ENCODE results near the gene ZNF821. TPM values are rescaled to one million over a fixed set of nuclear protein-coding genes. Genes with fewer than 3 reads are reported as not detected.

Gene ZNF821
- total RNA-seq, 1 donor from 2014 or later = 10.3 TPM

DNA sequence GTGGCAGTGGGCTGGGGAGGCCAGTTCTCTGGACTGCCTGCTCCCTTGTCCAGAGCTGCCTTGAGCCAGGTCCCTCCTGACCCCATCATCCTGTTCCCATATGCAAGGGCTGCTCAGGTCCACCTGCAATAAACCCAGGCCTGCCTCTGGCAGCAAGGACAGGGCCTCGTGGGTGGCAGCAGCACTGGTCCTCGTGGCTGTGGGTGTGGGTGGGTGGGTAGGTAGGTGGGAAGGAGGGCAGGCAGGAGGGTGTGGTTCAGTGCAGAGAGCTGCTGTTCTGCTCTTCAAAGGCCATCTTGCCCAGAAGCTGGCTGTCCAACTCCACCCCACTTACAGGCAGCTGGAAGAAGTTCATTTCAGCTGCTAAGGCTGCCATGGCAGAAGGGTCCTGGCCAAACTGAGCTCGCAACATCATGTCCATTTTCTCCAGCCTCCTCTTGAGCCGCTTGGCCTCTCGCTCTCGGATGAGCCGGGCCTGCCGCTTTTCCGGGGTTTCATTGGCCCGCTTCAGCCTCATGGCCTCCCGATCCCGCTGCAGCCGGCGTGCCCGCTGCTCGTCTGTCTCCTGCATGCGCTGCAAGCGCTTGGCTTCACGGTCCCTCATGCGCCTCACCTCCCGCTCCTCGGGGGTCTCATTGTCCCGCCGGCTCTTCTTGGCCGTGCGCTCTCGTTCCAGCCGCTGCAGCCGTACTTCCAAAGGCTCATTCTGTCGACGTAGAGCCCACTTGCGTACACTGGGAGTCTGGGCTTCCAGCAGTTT, 24.0 kb downstream of the ZNF821 start:
- H3K9me3 Mint-ChIP-seq = no peaks in the 10 kb centered on the region
- Histone ChIP-seq H3K9ac (no peak overlapping the region), H3K27ac (no peak overlapping the region), H4K20me1 (ENCODE audit: low read depth) (peaks cover 20% of the 10 kb centered on the region), H3K9me3 (ENCODE audit: low read depth) (no peaks in the 10 kb centered on the region), H3K4me3 (no peak overlapping the region), H3K4me2 (no peak overlapping the region), H3K36me3 (no peaks in the 10 kb centered on the region), H3K27me3 (no peaks in the 10 kb centered on the region), H3K4me1 (no peaks in the 10 kb centered on the region), H3F3A (ENCODE audit: low read depth) (peaks cover 5% of the 10 kb centered on the region), H2AFZ (replicated peaks) (no peak overlapping the region), H3K79me2 (ENCODE audit: low read depth) (peaks cover 6% of the 10 kb centered on the region)
- H3K27me3 Mint-ChIP-seq (ENCODE audit: insufficient read depth, low read depth) = peaks cover 7% of the 10 kb centered on the region
- peaks cover 25% of the 10 kb centered on the region for H3K36me3 Mint-ChIP-seq
- H3K4me1 Mint-ChIP-seq = no peaks in the 10 kb centered on the region
- H3K27ac Mint-ChIP-seq = no peak overlapping the region
- TF ChIP-seq EZH2phosphoT487 (IDR thresholded peaks at IDR 0.05) = no peak
- TF ChIP-seq EZH2 (IDR thresholded peaks at IDR 0.05) = no peak
- DNase-seq (ENCODE audit: low spot score) = no peak
- no peak overlapping the region for H3K4me3 Mint-ChIP-seq

DNA sequence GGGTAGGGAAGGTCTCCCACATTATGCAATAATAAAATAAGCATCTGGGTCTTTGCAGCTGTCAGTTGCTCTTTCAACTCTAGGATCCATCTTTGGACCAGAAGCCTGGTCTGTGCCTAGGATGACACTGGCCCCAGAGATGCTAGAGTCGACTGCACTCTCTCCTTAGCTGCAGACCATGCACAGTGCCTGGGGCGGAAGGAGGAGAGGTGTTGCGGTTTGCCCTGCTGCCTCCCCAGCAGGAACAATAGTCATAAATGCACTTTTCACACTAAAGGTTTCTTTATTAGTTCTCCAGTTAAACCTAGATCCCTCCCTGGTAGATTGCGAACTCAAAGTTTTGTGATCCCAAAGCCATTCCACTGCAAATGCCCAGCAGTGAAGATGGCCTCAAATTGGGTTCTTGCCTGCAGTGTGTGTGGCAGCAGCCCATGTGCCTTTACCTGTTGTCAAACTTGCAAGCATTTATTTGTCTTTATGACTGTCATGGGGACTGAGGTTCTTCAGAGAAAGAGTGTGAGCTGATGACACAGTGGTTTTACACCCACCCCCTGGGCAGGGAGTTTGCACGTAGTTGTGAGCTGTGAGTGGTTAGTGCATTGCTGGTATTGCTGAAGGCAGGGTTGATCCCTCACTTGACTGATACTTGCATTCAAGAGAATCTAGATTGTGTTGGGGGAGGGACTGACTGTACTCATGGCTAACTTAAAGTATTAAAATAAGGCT, 27.9 kb downstream of the ZNF821 start:
- Histone ChIP-seq H3K27me3 (no peaks in the 10 kb centered on the region), H3K36me3 (no peaks in the 10 kb centered on the region), H3K4me1 (no peaks in the 10 kb centered on the region), H2AFZ (replicated peaks) (no peak overlapping the region), H3K79me2 (ENCODE audit: low read depth) (peaks cover 11% of the 10 kb centered on the region), H3K4me3 (no peak overlapping the region), H3K9me3 (ENCODE audit: low read depth) (no peaks in the 10 kb centered on the region), H4K20me1 (ENCODE audit: low read depth) (peaks cover 34% of the 10 kb centered on the region), H3K4me2 (no peak overlapping the region), H3K9ac (no peak overlapping the region), H3K27ac (no peak overlapping the region), H3F3A (ENCODE audit: low read depth) (peaks cover 5% of the 10 kb centered on the region)
- no peaks in the 10 kb centered on the region for H3K4me1 Mint-ChIP-seq
- TF ChIP-seq EZH2phosphoT487 (IDR thresholded peaks at IDR 0.05) (no peak), EZH2 (IDR thresholded peaks at IDR 0.05) (no peak)
- H3K27me3 Mint-ChIP-seq (ENCODE audit: insufficient read depth, low read depth) = peaks cover 11% of the 10 kb centered on the region
- no peak overlapping the region for H3K27ac Mint-ChIP-seq
- no peak overlapping the region for H3K4me3 Mint-ChIP-seq
- no peaks in the 10 kb centered on the region for H3K9me3 Mint-ChIP-seq
- peaks cover 20% of the 10 kb centered on the region for H3K36me3 Mint-ChIP-seq
- no peak for DNase-seq (ENCODE audit: low spot score)

DNA sequence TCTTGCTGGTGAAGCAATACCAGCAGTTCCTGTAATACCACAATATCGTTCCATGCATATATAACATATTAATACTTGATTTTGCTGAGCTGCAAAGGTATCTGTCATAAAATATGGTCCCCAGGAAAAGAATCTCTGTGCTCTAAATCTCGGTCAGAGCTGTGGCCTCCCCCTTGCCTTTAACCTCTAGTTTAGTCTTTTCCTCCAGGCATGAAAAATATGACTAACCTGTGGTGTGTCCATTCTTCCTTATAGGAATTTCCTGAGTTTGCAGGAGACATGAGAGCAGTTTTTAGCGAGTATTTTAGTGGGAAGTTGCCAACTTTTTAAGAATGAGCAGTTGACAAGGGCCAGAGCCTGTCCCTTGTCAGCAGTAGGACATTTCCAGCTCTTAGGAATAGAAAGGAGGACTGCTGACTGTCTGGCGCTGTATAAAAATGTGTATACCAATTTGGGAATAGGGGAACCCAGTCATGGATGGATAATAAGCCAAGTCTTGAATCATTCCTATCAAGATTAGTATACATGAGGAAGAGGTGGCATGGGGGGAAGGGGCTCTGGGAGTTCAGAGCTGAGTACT, 29.5 kb downstream of the ZNF821 start:
- Histone ChIP-seq H3K9ac (no peak overlapping the region), H3K4me3 (no peak overlapping the region), H3K4me1 (no peaks in the 10 kb centered on the region), H3K27ac (no peak overlapping the region), H3K36me3 (no peaks in the 10 kb centered on the region), H3K4me2 (no peak overlapping the region), H3K27me3 (no peaks in the 10 kb centered on the region), H3F3A (ENCODE audit: low read depth) (peaks cover 5% of the 10 kb centered on the region), H4K20me1 (ENCODE audit: low read depth) (peaks cover 34% of the 10 kb centered on the region), H3K9me3 (ENCODE audit: low read depth) (no peaks in the 10 kb centered on the region), H2AFZ (replicated peaks) (no peak overlapping the region), H3K79me2 (ENCODE audit: low read depth) (peaks cover 11% of the 10 kb centered on the region)
- H3K27ac Mint-ChIP-seq = no peak overlapping the region
- TF ChIP-seq EZH2phosphoT487 (IDR thresholded peaks at IDR 0.05) (no peak), EZH2 (IDR thresholded peaks at IDR 0.05) (no peak)
- TF ChIP-seq, protein P1, sequence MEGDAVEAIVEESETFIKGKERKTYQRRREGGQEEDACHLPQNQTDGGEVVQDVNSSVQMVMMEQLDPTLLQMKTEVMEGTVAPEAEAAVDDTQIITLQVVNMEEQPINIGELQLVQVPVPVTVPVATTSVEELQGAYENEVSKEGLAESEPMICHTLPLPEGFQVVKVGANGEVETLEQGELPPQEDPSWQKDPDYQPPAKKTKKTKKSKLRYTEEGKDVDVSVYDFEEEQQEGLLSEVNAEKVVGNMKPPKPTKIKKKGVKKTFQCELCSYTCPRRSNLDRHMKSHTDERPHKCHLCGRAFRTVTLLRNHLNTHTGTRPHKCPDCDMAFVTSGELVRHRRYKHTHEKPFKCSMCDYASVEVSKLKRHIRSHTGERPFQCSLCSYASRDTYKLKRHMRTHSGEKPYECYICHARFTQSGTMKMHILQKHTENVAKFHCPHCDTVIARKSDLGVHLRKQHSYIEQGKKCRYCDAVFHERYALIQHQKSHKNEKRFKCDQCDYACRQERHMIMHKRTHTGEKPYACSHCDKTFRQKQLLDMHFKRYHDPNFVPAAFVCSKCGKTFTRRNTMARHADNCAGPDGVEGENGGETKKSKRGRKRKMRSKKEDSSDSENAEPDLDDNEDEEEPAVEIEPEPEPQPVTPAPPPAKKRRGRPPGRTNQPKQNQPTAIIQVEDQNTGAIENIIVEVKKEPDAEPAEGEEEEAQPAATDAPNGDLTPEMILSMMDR (IDR thresholded peaks at IDR 0.05) = no peak
- H3K27me3 Mint-ChIP-seq (ENCODE audit: insufficient read depth, low read depth) = peaks cover 15% of the 10 kb centered on the region
- no peak overlapping the region for H3K4me3 Mint-ChIP-seq
- no peak for DNase-seq (ENCODE audit: low spot score)
- no peaks in the 10 kb centered on the region for H3K9me3 Mint-ChIP-seq
- H3K4me1 Mint-ChIP-seq = no peaks in the 10 kb centered on the region
- H3K36me3 Mint-ChIP-seq = peaks cover 20% of the 10 kb centered on the region

DNA sequence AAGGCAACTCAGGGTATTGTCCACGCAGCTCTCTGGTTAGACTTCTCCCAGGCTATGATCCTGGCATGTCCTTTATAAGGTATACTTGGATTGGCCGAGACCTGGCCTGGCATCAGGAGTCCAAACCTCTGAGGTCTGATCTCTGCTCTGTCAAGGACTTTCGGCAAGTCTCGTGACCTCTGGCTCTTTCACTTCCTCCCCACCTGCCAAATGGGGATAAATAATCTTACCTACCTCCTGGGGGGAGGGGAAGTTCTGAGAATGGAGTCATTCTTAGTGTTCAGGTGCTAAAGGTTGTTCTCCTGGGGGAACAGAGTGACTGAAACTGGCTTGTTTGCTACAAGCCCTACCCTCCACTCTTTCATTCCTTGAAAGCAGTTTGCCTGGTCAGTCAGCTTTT, 30.6 kb downstream of the ZNF821 start:
- Histone ChIP-seq H3K4me2 (no peak overlapping the region), H3K27ac (no peak overlapping the region), H3K9me3 (ENCODE audit: low read depth) (no peaks in the 10 kb centered on the region), H3K79me2 (ENCODE audit: low read depth) (peaks cover 11% of the 10 kb centered on the region), H3K27me3 (no peaks in the 10 kb centered on the region), H2AFZ (replicated peaks) (no peak overlapping the region), H3K9ac (no peak overlapping the region), H3K36me3 (peaks cover 2% of the 10 kb centered on the region), H3F3A (ENCODE audit: low read depth) (no peaks in the 10 kb centered on the region), H3K4me3 (no peak overlapping the region), H4K20me1 (ENCODE audit: low read depth) (peaks cover 30% of the 10 kb centered on the region), H3K4me1 (no peaks in the 10 kb centered on the region)
- Mint-ChIP-seq H3K27ac (no peak overlapping the region), H3K9me3 (no peaks in the 10 kb centered on the region), H3K4me3 (no peak overlapping the region), H3K4me1 (no peaks in the 10 kb centered on the region), H3K36me3 (peaks cover 18% of the 10 kb centered on the region), H3K27me3 (ENCODE audit: insufficient read depth, low read depth) (peaks cover 14% of the 10 kb centered on the region)
- DNase-seq (ENCODE audit: low spot score) = no peak
- no peak for TF ChIP-seq EZH2 (IDR thresholded peaks at IDR 0.05)
- TF ChIP-seq, protein P1 (IDR thresholded peaks at IDR 0.05) = no peak
- no peak for TF ChIP-seq EZH2phosphoT487 (IDR thresholded peaks at IDR 0.05)
